ENCODE measurements around the gene SCN7A.
A peak's percentile ranks its signal among the peaks of the same experiment; 100 is the strongest.

DNA sequence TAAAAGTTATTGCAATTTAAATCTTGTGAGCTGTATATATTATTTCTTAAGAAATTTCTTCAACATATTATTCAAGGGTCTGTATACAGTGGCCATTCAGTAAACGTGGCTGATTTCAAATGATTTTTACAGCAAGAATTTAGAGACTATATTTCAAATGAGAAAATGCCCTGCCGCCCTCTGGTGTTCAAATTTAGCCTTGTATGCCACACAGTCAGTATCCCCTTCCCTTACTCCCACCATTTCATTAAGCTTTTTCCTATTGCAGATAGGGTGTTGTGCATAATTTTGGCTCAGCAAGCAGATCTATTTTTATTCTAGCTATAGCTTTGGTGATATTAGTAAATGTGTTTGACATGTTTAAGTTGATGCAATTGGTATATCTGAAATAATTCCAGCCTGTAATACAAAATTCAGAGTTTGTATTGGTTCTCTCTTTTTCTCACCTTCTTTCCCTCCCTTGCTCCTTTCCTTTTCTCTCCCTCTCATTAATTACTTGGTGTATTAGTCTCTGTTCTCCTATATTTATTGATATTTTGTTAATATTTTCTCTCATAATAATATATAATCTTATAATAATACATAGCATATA is 22.8 kb upstream of the SCN7A start:
- no peak for TF ChIP-seq POLR2A (IDR thresholded peaks at IDR 0.05; ENCODE audit: low read length)
- TF ChIP-seq RFX5 (IDR thresholded peaks at IDR 0.05) = no peak
- TF ChIP-seq, protein P1, sequence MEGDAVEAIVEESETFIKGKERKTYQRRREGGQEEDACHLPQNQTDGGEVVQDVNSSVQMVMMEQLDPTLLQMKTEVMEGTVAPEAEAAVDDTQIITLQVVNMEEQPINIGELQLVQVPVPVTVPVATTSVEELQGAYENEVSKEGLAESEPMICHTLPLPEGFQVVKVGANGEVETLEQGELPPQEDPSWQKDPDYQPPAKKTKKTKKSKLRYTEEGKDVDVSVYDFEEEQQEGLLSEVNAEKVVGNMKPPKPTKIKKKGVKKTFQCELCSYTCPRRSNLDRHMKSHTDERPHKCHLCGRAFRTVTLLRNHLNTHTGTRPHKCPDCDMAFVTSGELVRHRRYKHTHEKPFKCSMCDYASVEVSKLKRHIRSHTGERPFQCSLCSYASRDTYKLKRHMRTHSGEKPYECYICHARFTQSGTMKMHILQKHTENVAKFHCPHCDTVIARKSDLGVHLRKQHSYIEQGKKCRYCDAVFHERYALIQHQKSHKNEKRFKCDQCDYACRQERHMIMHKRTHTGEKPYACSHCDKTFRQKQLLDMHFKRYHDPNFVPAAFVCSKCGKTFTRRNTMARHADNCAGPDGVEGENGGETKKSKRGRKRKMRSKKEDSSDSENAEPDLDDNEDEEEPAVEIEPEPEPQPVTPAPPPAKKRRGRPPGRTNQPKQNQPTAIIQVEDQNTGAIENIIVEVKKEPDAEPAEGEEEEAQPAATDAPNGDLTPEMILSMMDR (IDR thresholded peaks at IDR 0.05) = peak; percentile 53
- TF ChIP-seq, protein P2, sequence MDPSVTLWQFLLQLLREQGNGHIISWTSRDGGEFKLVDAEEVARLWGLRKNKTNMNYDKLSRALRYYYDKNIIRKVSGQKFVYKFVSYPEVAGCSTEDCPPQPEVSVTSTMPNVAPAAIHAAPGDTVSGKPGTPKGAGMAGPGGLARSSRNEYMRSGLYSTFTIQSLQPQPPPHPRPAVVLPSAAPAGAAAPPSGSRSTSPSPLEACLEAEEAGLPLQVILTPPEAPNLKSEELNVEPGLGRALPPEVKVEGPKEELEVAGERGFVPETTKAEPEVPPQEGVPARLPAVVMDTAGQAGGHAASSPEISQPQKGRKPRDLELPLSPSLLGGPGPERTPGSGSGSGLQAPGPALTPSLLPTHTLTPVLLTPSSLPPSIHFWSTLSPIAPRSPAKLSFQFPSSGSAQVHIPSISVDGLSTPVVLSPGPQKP (IDR thresholded peaks at IDR 0.05; ENCODE audit: low read depth, low read length) = no peak
- TF ChIP-seq, protein P3, sequence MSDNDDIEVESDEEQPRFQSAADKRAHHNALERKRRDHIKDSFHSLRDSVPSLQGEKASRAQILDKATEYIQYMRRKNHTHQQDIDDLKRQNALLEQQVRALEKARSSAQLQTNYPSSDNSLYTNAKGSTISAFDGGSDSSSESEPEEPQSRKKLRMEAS (IDR thresholded peaks at IDR 0.05) = no peak
- no peak for TF ChIP-seq CHD4 (IDR thresholded peaks at IDR 0.05; ENCODE audit: borderline replicate concordance)

Data from A549 (cell line).